Tibial nerve (tissue), 4 donors: ENCODE measurements around the gene CHN2. TPM values are rescaled to one million over a fixed set of nuclear protein-coding genes. Genes with fewer than 3 reads are reported as not detected.

ENCODE experiments used
- DNase-seq, 2 donors: peaks; one replicate each; pipeline ENCODE4 v3.0.0-alpha.2; 2019; ENCODE audit warnings: low spot score in 2 of 2
- H3K27ac ChIP-seq, 4 donors: fragments of 200-600 bp; sonication (generic) in 3 of 4; one replicate each; pipeline ENCODE4 v1.5.1; 2017 to 2019; ENCODE audit warnings: mild to moderate bottlenecking in 1 of 4
- H3K27me3 ChIP-seq, 2 donors: fragments of 200-600 bp; sonication (generic) in 1 of 2; one replicate each; pipeline versions ENCODE4 v1.5.1 to v1.6.0; 2017 to 2019
- H3K36me3 ChIP-seq, 3 donors: fragments of 200-600 bp; sonication (generic); one replicate each; pipeline ENCODE4 v1.5.1; 2018 to 2019
- H3K4me1 ChIP-seq, 4 donors: fragments of 200-600 bp; sonication (generic) in 3 of 4; one replicate each; pipeline ENCODE4 v1.5.1; 2017 to 2019
- H3K4me3 ChIP-seq, 4 donors: fragments of 200-600 bp; sonication (generic) in 3 of 4; one replicate each; pipeline ENCODE4 v1.5.1; 2017 to 2019; ENCODE audit warnings: mild to moderate bottlenecking in 1 of 4, moderate library complexity in 1 of 4
- H3K9me3 ChIP-seq, 4 donors: fragments of 200-600 bp; sonication (generic) in 3 of 4; one replicate each; pipeline ENCODE4 v1.5.1; 2017 to 2019
- EP300 ChIP-seq, 2 donors: sonication (generic); formaldehyde crosslinking; IDR thresholded peaks; one replicate each; pipeline ENCODE4 v1.6.1; 2017; ENCODE audit warnings: antibody characterized with exemption in 2 of 2, mild to moderate bottlenecking in 1 of 2
- POLR2A ChIP-seq, 2 donors: fragments of 450-650 bp; IDR thresholded peaks; one replicate each; pipeline ENCODE4 v1.6.1; 2017; ENCODE audit warnings: antibody characterized with exemption in 2 of 2, mild to moderate bottlenecking in 2 of 2, moderate library complexity in 2 of 2
- WGBS, 2 donors: methylation state at CpG; one replicate each; pipeline ENCODE4 v1.1.5; 2018; 5-methylcytosine and 5-hydroxymethylcytosine counted together
- total RNA-seq, 4 donors: library from RNA; depleted of rRNA; stranded (reverse); fragments of >200 nt; gene quantifications; one replicate each; pipeline ENCODE4 v1.1.0, GENCODE V29; 2016
- TF ChIP-seq, protein P1 (sequence below), 5 experiments: fragments of 200-600 bp in 3 of 5; fragments of 450-650 bp in 2 of 5; sonication (generic) in 3 of 5; IDR thresholded peaks; one replicate each; pipeline ENCODE4 v1.5.1; 2016 to 2019; ENCODE audit warnings: antibody characterized with exemption in 5 of 5, mild to moderate bottlenecking in 3 of 5, moderate library complexity in 2 of 5

Gene CHN2
- total RNA-seq, 4 donors from 2014 or later = 3.9 to 12.6 (median 7.0) TPM

DNA sequence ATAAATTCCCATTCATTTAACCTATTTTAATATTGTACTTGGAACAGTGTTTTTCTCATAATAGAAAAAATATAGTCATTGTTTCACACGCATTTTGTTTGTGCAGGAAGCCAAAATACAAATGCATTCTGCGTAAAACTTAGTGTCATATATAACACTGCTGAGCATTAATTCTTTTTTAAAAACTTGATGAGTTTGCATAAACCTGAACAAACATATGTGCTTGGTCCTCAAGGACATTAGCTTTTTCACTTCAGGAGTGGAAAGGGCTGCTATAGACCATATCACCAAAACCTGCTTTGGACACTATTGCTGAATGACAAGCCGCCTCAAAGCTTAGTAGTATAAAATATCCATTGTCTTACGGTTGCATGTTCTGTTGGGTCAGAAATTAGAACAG is 267.4 kb downstream of the CHN2 start:
- no peak overlapping the region for H3K27ac ChIP-seq
- no peaks in the 10 kb centered on the region for H3K36me3 ChIP-seq
- no peaks in the 10 kb centered on the region for H3K9me3 ChIP-seq
- no peak for DNase-seq
- H3K4me1 ChIP-seq = peaks cover 0 to 16% (median 0%) of the 10 kb centered on the region in 4 donors
- TF ChIP-seq, protein P1, sequence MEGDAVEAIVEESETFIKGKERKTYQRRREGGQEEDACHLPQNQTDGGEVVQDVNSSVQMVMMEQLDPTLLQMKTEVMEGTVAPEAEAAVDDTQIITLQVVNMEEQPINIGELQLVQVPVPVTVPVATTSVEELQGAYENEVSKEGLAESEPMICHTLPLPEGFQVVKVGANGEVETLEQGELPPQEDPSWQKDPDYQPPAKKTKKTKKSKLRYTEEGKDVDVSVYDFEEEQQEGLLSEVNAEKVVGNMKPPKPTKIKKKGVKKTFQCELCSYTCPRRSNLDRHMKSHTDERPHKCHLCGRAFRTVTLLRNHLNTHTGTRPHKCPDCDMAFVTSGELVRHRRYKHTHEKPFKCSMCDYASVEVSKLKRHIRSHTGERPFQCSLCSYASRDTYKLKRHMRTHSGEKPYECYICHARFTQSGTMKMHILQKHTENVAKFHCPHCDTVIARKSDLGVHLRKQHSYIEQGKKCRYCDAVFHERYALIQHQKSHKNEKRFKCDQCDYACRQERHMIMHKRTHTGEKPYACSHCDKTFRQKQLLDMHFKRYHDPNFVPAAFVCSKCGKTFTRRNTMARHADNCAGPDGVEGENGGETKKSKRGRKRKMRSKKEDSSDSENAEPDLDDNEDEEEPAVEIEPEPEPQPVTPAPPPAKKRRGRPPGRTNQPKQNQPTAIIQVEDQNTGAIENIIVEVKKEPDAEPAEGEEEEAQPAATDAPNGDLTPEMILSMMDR (IDR thresholded peaks at IDR 0.05) = no peak
- no peak for TF ChIP-seq EP300 (IDR thresholded peaks at IDR 0.05)
- TF ChIP-seq POLR2A (IDR thresholded peaks at IDR 0.05) = no peak
- H3K4me3 ChIP-seq = no peak overlapping the region
- 91 to 92% methylated on average over 4 of the region's 4 CpGs for WGBS, 2 donors
- no peaks in the 10 kb centered on the region for H3K27me3 ChIP-seq

DNA sequence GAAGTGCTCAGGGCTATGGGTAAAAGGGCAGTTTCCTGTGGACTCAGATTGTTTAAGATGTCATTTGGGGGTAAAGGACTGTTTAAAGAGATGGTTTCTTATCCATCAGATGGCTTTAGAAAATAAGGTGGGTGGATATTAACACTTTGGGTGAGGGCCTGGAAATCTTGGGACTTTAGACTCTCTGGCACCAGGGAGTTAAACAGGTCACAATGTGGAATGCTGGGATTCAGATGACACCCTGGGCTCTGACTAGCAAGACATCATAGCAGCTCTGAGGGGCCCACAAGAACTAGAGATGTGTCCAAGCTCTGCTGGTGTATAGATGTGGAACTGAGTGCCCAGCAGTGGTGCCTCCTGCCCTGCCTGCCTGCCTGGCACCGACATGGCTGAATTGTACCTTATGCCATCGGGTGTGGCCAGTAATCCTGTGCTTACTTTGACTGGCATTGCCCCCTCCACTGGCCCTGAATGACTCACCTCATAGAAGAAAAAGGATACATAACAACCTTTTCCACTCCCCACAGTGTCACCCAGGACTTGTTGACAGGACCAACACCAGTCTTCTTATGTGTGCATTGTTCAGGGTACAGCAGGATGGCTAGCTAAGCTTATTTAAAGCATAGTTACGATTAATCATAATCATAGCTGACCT is 269.1 kb downstream of the CHN2 start:
- TF ChIP-seq POLR2A (IDR thresholded peaks at IDR 0.05) (no peak), EP300 (IDR thresholded peaks at IDR 0.05) (no peak)
- TF ChIP-seq, protein P1 (IDR thresholded peaks at IDR 0.05) = no peak

DNA sequence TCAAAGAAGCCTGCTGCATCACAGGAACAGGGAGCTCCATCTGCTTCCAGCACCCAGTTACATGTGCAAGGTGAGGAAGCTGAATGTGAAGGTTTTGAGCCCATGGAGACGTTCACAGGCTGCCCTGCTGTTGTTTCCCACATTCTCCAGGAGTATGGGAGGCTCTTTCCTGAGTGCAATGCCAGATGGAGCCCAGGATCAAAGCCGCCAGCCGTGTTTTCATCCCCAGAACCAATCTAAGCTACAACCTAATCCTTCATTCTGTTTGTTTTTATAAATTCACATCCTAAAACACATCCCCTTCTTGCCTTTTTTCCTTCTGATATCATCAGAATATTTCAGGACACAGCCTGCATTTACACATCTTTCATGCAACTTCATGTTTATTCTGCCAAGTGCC is 270.2 kb downstream of the CHN2 start:
- TF ChIP-seq, protein P1 (IDR thresholded peaks at IDR 0.05) = no peak
- TF ChIP-seq EP300 (IDR thresholded peaks at IDR 0.05) = no peak
- no peak for TF ChIP-seq POLR2A (IDR thresholded peaks at IDR 0.05)
- Histone ChIP-seq H3K4me3 (no peak overlapping the region), H3K9me3 (no peaks in the 10 kb centered on the region), H3K27ac (no peak overlapping the region), H3K36me3 (no peaks in the 10 kb centered on the region), H3K27me3 (no peaks in the 10 kb centered on the region), H3K4me1 (peaks cover 0 to 12% (median 0%) of the 10 kb centered on the region in 4 donors)
- no peak for DNase-seq
- WGBS, 2 donors = 72 to 77% methylated on average over 3 of the region's 3 CpGs

More for the DNA sequence above, 269.1 kb downstream of the CHN2 start:
- Histone ChIP-seq H3K27me3 (no peaks in the 10 kb centered on the region), H3K27ac (no peak overlapping the region), H3K36me3 (no peaks in the 10 kb centered on the region), H3K9me3 (no peaks in the 10 kb centered on the region), H3K4me3 (no peak overlapping the region), H3K4me1 (peaks cover 0 to 12% (median 0%) of the 10 kb centered on the region in 4 donors)
- WGBS, 2 donors = 85 to 98% methylated on average over 3 of the region's 3 CpGs
- DNase-seq = no peak

DNA sequence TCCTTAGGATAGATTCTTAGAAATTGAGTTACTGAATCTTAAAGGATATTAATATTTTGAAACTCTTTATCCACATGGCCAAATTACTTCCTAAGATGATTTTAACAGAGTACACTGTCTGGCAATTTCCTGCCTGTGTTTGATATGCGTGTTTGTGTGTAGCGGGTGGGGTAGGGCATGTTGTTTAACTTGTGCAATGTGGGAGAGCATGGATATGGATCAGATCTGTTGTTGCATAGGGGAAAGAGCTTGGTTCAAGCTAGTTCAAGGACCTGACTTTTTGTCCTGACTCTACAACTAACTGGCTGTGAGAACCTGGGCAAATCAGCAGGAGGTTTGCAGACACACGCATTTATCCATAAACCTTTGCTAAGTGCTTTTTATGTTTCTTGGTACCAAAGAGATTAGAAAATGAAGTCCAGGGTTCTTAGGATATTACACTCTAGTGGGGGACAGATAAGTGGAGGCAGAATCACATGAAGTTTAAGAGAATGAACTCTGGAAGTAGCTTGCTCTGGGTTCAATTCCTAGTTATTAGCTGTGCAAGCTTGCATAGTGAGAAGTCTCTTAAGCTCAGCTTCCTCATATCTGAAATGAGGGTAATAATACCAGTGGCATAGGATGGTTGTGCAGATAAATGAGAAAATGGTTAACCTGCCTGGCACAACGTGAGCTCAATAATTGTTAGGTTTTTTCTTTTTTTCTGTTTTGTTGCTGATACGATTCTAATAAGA is 272.8 kb downstream of the CHN2 start:
- WGBS, 2 donors = 83 to 87% methylated on average over 5 of the region's 5 CpGs
- Histone ChIP-seq H3K4me1 (peaks cover 0 to 12% (median 0%) of the 10 kb centered on the region in 4 donors), H3K36me3 (no peaks in the 10 kb centered on the region), H3K9me3 (no peaks in the 10 kb centered on the region), H3K27ac (peak overlapping the region in 1 of 4 donors; percentile 31), H3K27me3 (no peaks in the 10 kb centered on the region), H3K4me3 (no peak overlapping the region)
- TF ChIP-seq, protein P1 (IDR thresholded peaks at IDR 0.05) = no peak
- TF ChIP-seq POLR2A (IDR thresholded peaks at IDR 0.05) = no peak
- no peak for TF ChIP-seq EP300 (IDR thresholded peaks at IDR 0.05)
- DNase-seq = no peak

DNA sequence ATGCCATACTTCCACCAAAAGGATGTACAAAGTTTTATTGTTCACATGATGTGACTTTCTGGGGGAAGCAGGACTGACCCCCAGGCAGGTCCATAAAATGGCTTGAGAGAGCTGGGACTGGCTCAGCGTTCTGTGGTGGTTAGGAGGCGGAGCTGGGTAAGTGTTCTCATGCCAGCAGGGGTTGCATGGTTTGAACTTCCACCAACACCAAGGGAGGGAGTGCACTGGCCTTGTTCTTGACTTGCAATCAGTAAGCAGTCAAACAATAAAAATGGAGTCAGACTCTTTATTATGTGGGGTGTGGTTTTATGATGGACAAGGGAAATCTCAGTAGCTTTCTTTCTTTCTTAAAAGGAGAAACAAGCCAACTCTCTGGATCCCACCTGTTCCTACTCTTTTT is 273.6 kb downstream of the CHN2 start:
- Histone ChIP-seq H3K9me3 (no peaks in the 10 kb centered on the region), H3K27ac (no peak overlapping the region), H3K4me3 (no peak overlapping the region), H3K27me3 (no peaks in the 10 kb centered on the region), H3K4me1 (peaks cover 0 to 12% (median 0%) of the 10 kb centered on the region in 4 donors), H3K36me3 (no peaks in the 10 kb centered on the region)
- no peak for DNase-seq
- TF ChIP-seq, protein P1 (IDR thresholded peaks at IDR 0.05) = no peak
- TF ChIP-seq POLR2A (IDR thresholded peaks at IDR 0.05) = no peak
- TF ChIP-seq EP300 (IDR thresholded peaks at IDR 0.05) = no peak
- WGBS, 2 donors = 81 to 85% methylated on average over 2 of the region's 2 CpGs
